Stimulated activated CD4-positive, alpha-beta T cell treated with anti-CD3 and anti-CD28 coated beads, Interleukin-12 subunit alpha, Interleukin-12 subunit beta, amount 100 ng/mL, for 48 hours (primary cell): ENCODE results near the gene NAA35.
"Not testable (repeated sequence)": the region's sequence is repeated elsewhere in the genome, so short reads cannot be mapped to it uniquely, and the experiment has no call there.

Experiments used
- DNase-seq, 3 donors: peaks; one replicate each; pipeline ENCODE4 v3.0.0-alpha.2; 2020; ENCODE audit warnings: low read depth in 2 of 3, low spot score in 1 of 3

NAA35 gene

DNA sequence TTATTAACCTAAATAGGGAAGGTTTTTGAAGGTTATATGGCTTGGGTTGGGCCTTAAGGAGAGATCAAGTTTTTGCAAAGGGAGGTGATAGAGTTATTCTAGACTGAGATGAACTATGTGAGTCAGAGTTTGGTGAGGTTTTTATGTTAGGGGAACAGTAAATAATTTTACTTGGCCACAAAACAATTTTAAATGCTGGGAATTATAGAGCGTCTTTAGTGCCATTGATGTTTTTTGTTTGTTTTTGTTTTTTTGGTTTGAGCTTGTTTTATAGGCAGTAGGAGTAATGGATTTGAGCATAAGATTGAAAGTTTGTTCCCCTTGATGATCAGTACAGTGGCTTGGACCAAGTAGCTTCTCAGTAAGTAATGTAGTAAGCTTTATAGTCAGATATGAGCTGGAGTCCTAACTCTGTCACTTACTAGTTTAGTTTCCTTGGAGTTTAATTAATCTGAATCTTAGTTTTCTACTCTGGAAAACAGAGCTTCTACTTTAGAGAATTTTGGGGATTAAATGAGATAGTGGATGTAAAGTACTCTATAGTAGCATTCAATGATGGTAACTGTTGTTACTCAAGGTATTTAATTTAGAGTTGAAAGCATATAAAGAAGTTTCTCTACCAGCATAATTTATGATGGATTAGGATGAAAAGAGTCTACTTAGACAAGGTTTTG, 2.9 kb downstream of the NAA35 start:
- no peak for DNase-seq

- DNase-seq: no peak
Measured at GRCh38 chr9:85944672-85945071, 3.7 kb downstream of the NAA35 start.

- no peak for DNase-seq
Measured at GRCh38 chr9:85949586-85950335, 8.8 kb downstream of the NAA35 start.

- no peak for DNase-seq
Measured at GRCh38 chr9:85959955-85960354, 19.0 kb downstream of the NAA35 start.

- DNase-seq: no peak
Measured at GRCh38 chr9:85960688-85961093, 19.7 kb downstream of the NAA35 start.

DNA sequence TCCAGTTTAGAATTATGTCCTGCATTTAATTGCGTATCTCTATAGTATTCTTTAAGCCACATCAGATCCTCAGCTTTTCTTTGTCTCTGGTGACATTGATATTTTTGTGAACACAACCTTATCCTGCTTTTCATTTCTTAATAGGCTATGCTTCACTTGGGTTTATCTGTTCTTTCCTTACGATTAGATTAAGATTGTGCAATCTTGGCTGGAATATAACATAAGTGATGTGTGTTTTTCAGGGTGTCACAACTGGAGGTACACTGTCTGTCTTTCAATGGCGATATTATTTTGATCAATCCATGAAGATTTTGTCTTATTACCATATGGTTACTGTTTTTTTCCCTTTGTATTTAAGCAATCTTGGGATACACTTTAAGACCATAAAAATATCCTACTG, 23.6 kb downstream of the NAA35 start:
- no peak for DNase-seq

GRCh38 chr9:85964949-85965348, 24.0 kb downstream of the NAA35 start:
- no peak for DNase-seq

DNA sequence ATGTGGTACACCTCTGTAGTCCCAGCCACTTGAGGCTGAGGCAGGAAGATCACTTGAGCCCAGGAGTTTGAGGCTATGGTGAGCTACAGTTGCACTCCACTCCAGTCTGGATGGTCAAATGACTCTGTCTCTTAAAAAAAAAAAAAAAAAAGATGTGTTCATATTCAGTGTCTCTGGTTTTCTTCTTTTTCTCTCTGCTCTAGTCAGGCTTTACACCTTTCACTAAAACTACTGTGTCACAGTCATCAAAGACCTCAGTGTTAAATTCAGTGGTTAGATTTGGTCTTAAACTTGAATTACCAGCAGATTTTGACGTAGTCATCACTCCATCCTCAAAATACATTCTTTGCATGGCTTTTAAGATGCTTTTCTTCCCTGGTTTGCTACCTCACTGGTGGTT, 28.8 kb downstream of the NAA35 start:
- no peak for DNase-seq

DNA sequence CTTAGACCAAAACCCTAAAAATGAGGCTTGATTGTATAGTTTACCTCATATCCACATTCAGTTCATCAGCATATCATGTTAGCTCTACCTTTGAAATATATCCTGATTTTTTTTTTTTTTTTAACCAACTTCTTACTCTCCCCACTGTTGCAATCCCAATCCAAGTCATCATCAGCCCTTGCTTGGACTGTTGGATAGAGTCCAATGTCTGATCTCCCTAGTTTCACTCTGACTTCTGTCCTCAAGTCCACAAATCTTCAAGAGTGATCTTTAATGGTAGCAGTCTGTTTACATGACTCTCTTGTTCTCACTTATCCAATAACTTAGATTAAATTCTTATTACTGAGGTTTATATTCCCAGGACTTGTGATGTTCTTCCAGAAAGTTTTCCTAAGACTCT, 30.8 kb downstream of the NAA35 start:
- no peak for DNase-seq

GRCh38 chr9:85973238-85973637, 32.3 kb downstream of the NAA35 start:
- no peak for DNase-seq

DNA sequence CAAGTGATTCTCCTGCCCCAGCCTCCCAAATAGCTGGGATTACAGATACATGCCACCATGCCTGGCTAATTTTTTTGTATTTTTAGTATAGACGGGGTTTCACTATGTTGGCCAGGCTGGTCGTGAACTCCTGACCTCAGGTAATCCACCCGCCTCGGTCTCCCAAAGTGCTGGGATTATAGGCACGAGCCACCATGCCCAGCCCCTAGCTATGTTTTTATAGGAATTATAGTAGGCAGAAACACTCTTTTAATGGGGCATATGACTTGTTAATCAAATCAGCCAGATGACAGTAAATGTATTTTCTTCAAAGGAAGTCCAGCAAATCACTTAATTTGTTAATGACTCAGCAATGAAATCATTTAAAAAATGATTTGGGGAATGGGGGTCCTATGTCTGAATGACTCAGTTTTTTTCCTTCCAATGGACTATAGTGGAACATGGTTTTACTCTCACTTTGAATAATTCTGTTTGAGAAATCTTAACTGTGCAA, 33.2 kb downstream of the NAA35 start:
- not testable (repeated sequence) for DNase-seq

DNA sequence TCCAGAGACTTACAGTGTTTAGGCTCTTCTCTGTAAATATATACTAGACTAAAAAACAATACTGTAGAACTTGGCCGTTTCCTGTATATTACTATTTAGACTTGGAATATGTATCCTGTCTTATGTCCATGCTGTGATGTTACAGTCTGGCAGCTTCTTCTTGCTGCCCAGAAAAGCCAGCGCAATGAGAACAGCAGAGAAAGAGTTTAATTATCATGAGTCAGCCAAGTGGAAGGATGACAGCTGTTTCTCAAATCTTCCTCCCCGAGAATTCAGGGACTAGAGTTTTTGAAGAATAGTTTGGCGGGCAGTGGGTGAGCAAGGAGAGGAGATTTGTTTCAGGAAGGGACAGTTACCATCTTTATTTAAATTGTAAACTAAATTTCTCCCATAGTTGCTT, 37.5 kb downstream of the NAA35 start:
- no peak for DNase-seq

DNA sequence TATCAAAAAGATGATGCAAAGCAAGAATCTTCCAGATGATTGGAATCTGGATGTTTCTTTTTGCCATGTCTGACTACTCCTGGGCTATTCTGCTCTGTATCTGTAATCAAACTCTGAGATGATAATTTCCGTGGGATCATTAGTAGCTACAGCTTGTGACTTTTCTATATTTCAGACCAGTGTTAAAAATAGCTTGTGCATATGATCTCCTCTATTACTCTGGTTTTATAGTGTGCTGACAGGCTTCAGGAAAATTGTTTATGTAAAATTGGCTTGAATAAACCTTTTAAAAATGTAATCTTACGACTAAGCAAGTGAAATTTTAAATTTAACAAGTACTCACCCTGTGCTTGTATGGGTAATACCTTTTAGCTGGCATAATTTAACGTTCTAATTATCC, 40.4 kb downstream of the NAA35 start:
- no peak for DNase-seq

GRCh38 chr9:85984457-85984856, 43.5 kb downstream of the NAA35 start:
- DNase-seq: no peak

- no peak for DNase-seq
Measured at GRCh38 chr9:85987236-85987635, 46.3 kb downstream of the NAA35 start.

DNA sequence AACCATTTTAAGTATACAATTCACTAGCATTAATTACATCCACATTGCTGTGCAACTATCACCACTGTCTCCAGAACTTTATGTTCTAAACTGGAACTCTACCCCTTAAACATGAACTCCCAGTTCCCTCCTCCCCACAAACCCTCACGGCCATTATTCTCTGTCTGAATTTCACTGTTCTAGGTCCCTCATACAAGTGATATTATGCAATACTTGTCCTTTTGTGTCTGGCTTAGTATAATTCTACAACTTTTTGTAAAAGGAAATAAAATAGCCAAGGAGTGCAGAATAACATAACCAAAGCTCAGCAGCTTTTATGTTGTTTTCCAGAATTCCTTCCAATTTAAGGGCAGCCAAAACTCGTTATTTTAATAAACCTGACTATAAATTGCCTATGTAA, 53.2 kb downstream of the NAA35 start:
- no peak for DNase-seq

DNA sequence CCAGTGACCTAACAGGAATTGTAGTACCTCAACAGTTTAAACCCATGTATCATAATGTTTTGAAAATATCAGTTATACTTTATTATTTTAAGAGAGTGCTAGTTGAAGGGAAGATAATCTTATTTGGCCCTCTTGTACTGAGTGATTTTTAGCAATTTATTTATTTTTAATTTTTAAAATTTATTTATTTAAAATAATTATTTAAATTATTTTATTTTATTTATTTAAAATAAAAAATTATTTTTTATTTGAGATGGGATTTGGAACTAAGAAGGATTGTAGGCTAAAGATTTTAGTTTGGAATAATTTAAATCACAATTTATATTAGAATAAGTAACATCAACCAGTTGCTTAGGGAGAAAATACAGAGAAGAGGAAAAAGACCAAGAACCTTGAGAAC, 54.2 kb downstream of the NAA35 start:
- no peak for DNase-seq

- no peak for DNase-seq
Measured at GRCh38 chr9:85995599-85995998, 54.7 kb downstream of the NAA35 start.

DNA sequence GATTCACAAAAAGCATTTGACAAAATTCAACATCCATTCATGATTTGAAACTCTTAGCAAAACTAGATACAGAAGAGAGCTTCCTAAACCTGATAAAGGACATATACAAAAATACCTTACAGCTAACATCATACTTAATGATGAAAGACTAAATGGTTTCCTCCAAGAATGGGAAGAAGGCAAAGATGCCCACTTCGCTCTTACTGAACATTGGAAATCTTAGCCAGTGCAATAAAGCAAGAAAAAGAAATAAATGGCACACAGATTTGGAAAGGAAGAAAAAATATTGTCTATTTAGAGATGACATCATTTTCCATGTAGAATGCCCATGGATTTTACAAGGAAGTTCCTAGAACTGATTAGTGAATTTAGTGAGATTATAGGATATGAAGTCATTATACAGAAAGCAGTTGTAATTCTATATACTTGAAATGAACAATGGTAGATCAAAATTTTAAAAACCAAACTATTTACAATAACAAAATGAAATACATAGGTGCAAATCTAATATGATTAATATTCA, 64.4 kb downstream of the NAA35 start:
- no peak for DNase-seq

DNA sequence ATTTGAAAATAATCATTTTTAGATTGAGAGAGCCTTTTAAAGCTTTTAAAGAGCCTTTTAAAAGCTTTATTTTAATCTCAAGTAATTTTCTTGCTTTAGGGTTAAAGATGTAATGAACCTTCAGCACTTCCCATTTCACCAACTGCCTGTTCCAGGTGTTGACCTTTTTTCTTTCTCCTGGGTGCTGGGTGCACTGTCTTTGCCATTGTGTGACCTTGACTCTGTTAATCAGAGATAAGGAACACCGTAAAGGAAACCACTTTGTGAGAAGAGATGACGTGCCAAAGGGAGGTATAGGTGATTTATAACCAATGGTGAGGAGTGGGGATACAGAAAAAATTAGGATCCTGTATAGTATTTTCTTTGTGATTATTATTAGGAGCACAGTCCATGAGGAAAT, 68.2 kb downstream of the NAA35 start:
- no peak for DNase-seq

DNA sequence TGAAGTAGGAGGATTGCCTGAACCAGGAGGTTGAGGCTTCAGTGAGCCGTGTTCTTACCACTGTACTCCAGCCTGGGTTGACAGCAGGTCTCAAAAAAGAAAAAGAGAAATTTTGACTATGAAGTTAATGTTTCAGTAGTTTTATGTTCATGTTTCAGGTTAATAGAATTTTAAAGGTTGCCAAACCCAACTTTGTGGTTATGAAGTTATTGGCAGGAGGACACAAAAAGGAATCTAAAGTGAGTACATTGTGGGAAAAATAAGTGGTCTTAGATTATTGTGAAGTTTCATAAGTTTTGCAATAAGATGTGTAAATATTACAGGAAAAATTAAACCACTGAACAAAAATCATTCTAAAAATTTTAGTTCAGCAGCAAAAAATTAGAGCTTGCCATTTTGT, 79.8 kb downstream of the NAA35 start:
- DNase-seq: no peak

DNA sequence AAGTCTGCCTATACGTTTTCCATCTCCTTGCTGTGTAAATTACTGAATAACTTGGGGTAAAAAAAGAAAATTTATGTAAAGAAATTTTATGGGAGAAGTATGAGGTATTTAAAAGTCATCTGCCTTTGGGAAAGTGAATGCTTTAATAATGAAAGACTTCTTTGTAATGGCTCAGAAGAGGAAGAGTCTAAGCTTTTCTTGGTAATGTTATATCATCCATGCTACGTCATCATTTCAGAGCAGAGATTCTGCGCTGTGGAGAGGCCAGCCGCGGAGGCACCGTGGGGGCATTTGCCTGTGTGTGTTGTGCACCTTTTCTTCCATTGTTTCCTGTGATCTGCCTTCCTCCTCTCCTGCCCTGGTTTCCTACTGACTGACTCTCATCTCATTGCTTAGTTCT, 80.2 kb downstream of the NAA35 start:
- no peak for DNase-seq
